NCI-H2029 (cell line): Measurements from ENCODE around the gene EVC2.
"Not testable (repeated sequence)": the region's sequence is repeated elsewhere in the genome, so short reads cannot be mapped to it uniquely, and the experiment has no call there.

ENCODE experiments used
- DNase-seq: peaks from one replicate; lab custom pipeline; 2025; lab: John Stamatoyannopoulos, UW

Gene EVC2

GRCh38 chr4:5742388-5742787, 34.0 kb upstream of the EVC2 start:
- no peak for DNase-seq

DNA sequence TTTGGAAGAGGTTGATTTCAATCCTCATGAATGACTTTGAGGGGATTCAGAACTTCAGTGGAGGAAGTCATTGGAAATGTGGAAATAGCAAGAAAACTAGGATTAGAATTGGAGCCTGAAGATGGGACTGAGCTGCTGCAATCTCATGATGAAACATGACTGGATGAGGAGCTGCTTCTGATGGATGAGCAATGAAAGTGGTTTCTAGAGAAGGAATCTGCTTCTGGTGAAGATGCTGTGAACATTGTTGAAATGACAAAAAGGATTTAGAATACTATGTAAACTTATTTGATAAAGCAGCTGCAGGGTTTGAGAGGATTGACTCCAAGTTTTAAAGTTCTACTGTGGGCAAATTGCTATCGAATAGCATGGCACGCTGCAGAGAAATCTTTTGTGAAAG, 29.7 kb upstream of the EVC2 start:
- DNase-seq = no peak

DNA sequence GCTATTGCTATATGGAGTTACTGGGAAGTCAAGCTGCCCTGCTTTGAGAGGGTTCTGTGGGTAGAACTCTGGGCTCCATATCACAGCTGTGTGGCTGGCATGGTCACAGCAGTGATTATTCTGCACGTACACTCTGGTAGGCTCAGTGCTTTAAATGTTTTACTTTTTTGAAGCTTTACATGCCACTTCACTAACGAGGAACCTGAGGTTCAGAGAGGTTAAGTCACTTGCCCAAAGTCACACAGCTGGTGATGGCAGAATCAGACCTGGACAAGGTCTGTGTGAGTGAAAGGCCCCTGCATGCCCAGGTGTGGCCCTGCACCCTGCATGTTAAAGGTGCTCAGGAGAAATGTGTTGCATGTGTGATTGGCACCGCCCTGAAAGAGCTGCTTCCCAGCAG, 27.1 kb upstream of the EVC2 start:
- no peak for DNase-seq

DNA sequence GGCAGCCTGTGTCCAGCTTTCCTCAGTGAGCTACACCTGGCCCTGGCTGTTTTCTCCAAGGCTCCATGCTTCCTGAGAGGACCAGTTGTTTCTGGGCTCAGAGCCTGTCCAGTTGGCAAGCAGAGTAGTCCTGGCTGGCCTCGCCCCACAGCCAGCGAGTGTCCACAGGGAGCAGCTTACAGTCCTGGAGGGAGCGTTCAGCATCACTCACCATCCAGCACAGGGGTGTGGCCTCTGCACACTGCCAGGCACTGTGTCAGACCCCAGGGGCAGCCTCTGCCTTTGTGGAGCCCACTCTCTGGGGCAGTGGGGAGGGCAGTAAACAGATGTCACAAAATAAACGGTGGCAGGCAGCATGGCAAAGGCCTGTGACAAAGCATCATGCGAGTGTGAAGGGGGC, 26.5 kb upstream of the EVC2 start:
- no peak for DNase-seq

- no peak for DNase-seq
Measured at GRCh38 chr4:5732158-5732557, 23.8 kb upstream of the EVC2 start.

- no peak for DNase-seq
Measured at GRCh38 chr4:5730993-5731990, 22.9 kb upstream of the EVC2 start.

GRCh38 chr4:5730436-5730835, 22.1 kb upstream of the EVC2 start:
- DNase-seq = no peak

GRCh38 chr4:5728412-5728811, 20.1 kb upstream of the EVC2 start:
- DNase-seq = not testable (repeated sequence)

- no peak for DNase-seq
Measured at GRCh38 chr4:5724377-5724776, 16.0 kb upstream of the EVC2 start.

DNA sequence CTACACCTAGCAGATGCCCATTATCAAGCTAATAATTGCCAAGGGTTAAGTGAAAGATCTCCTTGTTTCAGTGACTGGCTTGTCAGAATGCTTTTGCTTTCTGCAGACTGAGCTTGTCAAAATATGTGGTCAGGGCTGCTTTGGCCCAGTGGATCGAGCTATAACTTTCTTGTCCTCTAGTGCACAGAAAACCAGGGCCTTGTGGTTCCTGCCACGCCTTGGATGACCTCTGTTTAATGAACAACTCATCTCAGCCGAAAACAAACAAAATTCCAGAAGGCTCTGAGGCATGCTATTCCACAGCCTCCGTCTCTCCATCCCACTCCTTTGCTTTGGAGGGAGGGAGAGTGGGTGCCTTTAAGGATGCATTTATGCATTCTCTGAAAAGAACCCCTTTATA, 14.0 kb upstream of the EVC2 start:
- no peak for DNase-seq

GRCh38 chr4:5721923-5722322, 13.6 kb upstream of the EVC2 start:
- no peak for DNase-seq

DNA sequence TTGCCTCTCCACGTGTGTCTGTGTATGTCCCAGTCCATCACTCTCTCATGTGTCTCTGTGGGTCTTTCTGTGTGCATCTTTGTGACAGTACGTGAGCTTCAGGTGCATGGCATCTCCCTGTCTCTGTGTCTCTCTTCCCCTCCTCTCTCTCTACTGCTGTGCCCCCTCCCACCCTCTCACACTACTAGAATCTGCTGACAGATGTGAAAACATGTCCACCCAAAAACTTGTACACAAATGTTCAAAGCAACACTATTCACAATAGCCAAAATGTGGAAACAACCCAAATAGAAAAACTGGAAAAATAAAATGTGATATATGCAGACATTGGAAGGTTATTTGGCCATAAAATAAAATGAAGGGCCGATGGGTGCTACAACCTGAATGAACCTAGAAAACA, 12.6 kb upstream of the EVC2 start:
- DNase-seq = no peak

DNA sequence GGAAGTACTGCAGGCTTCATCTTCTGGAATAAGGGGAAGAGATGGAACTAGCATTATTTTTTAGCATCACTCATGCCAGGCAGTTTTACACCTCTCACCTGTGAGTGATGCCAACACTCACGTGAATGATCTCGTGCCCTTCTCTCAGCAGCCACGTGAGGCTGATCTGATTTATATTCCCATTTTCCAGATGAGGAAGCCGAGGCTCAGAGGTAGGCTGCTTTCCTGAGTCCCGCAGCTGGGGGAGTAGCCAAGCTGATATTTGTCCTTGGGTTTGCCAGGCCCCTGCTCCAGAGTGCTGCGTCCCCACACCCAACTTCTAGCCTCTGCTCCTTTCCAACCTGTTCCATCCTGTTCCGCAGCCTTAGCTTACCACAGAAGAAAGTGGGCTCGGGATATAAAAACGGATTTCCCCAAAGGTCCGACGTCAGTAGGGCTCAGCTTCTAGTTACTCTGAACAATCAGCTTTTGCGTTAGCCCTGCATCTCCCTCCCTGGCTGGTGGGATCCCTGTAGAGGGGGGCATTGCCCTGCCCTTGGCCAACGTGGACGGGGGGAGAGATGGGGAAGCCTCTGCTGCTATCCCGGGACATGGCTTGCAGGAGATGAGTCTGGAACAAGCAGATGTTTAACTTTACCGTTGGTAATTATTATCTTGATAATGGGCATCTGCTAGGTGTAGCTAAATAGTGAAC, 11.9 kb upstream of the EVC2 start:
- no peak for DNase-seq

GRCh38 chr4:5719350-5720055, 11.1 kb upstream of the EVC2 start:
- no peak for DNase-seq

DNA sequence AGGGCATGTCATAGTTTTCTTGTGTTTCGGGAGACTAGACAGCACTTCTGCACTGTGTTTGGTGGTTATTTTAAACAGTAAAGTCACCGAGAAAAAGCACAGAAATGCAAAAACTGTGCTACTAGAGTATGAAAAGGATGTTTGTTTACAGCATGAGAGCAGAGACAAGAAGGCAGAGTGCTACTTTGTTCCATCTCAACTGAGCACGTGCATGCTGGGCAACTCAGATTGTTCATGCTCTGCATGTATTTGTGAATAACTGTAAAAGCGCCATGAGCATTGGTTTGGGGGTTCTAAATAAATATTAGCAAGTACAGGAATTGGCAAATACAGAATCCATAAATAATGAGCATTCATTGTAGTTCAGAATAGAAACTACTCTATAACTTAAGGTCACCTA, 10.1 kb upstream of the EVC2 start:
- no peak for DNase-seq

DNA sequence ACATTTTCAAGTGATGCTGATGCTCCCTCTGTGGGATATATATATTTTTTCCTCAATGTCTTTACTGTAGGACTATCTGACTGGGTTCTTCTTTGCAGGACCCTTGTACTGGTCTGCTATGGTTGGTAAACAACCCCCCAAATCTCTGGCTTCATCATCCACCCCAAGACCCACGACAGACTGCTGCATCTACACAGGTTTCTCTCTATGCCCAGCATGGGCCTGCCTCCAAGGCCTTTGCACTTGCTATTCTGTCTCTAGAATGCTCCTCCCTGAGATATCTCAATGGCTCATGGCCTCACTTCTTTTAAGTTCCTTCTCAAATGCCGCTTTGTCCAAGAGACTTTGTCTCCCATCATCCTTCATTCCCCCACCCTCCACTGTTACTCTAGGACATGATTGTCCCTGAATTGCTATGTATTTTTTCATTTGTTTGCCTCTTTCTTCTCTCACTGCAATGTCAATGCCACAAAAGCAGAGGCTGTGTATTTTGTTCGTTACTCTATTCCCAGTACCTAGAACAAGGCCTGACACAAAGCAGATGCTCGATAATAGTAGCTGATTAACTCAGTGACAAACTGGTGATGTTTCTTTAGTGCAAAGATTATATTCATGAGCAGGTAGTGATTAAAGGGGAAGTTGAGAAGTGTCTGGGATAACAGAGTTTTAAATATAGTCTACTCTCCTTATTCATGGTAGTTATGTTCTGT, 9.2 kb upstream of the EVC2 start:
- no peak for DNase-seq

DNA sequence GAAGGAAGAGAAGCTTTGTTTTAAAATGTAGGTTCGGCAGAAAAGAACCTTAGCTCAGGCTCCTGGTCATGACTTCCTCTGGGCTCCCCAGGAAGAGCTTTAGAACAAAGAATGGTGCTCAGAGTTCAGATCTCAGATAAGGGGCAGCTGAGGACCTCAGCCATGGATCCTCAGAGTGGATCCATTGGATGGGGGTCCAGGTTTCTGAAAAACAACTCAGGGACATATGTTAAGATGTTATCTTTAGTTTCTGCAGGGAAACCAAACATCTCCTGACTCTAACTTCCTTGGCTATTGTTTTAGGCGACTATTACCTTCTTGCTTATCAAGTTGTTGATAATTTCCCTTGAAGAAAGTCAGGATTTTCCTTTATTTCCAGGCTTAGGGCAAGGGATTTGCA, 8.0 kb upstream of the EVC2 start:
- DNase-seq = no peak

GRCh38 chr4:5715357-5715756, 7.0 kb upstream of the EVC2 start:
- no peak for DNase-seq

- no peak for DNase-seq
Measured at GRCh38 chr4:5713861-5714260, 5.5 kb upstream of the EVC2 start.

DNA sequence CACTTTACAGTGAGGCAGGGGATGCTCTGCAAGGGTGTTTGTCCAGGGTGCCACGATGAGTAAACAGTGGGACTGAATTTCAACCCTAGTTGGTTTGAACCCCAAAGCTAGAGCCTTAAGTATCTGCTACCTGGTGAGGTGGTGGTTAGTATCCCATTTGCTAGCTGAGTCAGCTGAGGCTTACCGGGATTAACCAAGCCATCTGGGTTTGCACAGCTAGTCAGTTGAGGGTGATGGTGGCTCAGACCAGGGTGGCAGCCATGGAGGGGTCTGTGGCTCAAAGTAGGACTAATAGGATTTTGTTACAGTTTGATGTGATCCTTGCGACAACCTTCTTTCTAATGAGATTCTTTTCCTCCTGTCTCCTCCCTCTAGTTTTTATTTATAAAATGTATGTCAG, 4.6 kb upstream of the EVC2 start:
- DNase-seq = no peak

- no peak for DNase-seq
Measured at GRCh38 chr4:5712517-5712916, 4.2 kb upstream of the EVC2 start.
